Fibroblast of pulmonary artery (primary cell): ENCODE results near the gene PIEZO1.

Source experiments
- DNase-seq: peaks from one replicate; pipeline ENCODE4 v3.0.0-alpha.2; 2010; ENCODE audit warnings: low read depth
- H3K4me3 ChIP-seq: replicated peaks from 2 replicates; pipeline ENCODE4 v1.5.1; 2011; ENCODE audit warnings: low read depth, mild to moderate bottlenecking, control low read depth, low read length, moderate library complexity
- TF ChIP-seq, protein P1 (sequence below): IDR thresholded peaks from 2 replicates; pipeline ENCODE4 v1.5.1; 2011; ENCODE audit warnings: mild to moderate bottlenecking, control low read depth, low read length, inconsistent platforms; ENCODE audit errors: missing control alignments

PIEZO1 gene

DNA sequence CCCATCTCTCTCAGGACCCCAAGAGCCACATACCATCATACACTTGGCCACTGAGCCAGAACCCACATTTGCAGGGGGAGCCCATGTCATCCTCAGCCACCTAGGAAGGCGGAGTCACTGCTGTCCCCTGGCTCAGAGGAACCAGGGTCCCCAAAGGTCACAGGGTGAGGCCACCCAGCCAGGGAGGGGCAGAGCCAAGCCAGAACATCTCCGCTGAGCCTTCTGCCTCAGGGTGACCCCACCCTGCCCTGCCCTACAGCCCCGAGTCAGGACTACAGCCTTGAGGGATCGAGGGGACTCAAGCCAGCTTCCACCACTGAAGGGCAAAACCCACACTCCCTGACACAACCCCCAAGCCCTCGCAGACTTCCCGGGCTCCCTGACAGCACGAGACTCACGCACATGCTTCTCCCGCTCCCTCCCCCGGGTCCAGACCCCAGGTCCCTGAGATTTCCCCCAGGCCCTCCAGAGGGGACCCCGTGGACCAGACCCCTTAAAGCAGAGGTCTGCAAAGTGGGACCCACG is 17.4 kb downstream of the PIEZO1 start:
- no peak for DNase-seq
- no peak overlapping the region for H3K4me3 ChIP-seq
- TF ChIP-seq, protein P1, sequence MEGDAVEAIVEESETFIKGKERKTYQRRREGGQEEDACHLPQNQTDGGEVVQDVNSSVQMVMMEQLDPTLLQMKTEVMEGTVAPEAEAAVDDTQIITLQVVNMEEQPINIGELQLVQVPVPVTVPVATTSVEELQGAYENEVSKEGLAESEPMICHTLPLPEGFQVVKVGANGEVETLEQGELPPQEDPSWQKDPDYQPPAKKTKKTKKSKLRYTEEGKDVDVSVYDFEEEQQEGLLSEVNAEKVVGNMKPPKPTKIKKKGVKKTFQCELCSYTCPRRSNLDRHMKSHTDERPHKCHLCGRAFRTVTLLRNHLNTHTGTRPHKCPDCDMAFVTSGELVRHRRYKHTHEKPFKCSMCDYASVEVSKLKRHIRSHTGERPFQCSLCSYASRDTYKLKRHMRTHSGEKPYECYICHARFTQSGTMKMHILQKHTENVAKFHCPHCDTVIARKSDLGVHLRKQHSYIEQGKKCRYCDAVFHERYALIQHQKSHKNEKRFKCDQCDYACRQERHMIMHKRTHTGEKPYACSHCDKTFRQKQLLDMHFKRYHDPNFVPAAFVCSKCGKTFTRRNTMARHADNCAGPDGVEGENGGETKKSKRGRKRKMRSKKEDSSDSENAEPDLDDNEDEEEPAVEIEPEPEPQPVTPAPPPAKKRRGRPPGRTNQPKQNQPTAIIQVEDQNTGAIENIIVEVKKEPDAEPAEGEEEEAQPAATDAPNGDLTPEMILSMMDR, result no peak

DNA sequence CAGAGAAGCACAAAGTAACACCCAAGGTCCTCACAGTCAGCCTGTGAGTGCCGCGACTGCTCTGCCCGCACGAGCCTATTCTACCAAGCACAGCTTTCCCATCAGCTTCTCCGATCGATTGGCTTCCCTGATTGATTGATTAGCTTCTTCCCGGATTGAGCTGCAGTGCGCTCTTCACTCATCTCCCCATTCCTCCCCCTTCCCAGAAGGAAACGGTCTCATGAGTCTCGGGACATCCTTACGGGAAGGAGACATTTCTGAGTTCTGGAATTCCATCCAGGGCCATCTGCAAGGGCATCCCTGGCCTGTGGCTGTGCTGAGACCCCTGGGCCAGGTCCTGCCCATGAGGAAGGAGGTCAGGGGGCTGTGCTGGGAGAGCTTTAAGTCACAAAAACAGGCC is 18.0 kb downstream of the PIEZO1 start:
- TF ChIP-seq, protein P1, result no peak
- no peak overlapping the region for H3K4me3 ChIP-seq
- DNase-seq, result no peak

DNA sequence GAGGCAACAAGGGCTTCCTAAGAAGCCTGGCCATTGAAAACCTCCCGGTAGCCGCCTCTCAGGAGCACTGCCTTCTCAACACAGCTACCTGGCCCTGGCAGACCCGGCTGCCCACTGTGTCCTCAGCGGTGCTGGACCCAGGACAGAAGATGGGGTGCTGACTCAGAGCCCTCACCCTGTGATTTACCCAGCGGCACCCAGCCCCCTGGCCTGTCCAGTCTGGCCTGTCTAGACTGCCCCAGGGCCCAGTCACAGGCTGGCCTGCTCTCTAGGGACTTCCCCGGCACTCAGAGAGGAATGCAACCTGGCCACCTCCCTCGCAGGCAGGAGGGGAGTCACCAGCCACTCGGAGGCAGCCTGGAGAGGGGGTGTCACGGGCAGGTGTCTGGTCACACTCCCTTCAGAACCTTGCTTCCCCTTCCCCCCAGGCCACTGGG is 20.1 kb downstream of the PIEZO1 start:
- no peak overlapping the region for H3K4me3 ChIP-seq
- TF ChIP-seq, protein P1, result no peak
- DNase-seq, result no peak

DNA sequence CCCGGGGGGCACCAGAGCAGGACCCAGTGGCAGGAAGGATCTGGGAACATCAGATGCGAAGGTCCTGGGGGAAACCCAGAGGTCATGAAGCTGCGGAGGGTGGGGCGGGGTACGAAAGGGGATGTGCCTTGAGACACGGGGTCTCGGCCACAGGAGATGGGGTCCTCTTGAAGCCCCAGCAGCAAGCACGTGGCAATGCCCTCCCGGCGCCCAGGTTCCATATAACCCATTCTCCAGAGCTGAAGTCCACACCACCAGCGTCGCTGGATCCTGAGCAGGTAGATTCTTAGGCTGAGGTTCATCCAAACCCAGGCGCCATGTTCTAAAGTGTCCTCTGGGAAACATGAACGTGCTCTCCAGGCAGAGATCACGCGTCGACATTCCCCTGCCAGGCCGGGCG is 20.9 kb downstream of the PIEZO1 start:
- H3K4me3 ChIP-seq, result no peak overlapping the region
- TF ChIP-seq, protein P1, result no peak
- no peak for DNase-seq

DNA sequence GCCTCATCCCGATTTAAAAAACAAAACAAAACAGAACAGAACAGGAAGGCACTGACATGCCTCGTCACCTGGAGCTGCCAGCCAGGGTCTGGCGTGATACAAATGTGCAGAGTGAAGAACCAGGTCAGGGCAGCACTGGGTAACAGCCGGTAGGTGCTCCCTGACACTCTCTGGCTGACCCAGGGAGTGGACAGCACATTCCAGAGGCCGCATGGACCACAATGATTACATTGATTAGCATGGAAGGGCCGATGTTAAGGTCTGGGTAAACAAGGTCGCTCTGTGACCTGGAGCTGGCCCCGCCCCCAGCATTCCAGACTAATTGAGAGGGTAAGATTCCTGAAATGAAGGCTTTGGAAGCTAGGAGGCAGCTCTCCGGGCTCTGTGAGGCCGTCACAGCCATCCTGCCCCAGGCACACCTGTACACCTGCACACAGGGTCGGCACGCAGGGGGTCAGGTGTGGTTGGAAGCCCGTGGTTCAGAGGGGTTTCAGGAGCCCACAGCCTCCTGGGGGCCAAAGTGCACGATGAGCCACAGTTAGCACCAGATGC is 21.4 kb downstream of the PIEZO1 start:
- TF ChIP-seq, protein P1, result no peak
- DNase-seq, result no peak
- no peak overlapping the region for H3K4me3 ChIP-seq

DNA sequence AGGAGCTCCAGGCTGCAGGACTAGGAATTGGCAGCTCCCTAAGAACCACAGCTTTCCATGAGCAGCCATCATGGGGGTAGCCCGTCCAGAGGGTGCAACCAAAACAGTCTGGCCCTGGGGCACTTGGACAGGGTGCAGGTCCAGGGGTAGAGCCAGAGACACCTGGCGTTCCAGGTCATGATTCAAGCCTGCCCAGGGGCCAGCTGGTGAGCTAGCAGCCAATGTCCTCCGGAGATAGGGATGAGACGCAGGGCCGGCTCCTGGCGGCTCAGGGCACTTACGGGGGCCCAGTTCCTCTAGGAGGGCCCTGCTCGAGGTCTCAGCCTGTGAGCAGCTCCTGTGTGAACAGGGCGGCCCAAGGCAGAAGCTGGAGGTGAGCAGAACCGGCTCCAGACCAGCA is 22.1 kb downstream of the PIEZO1 start:
- no peak for DNase-seq
- H3K4me3 ChIP-seq, result no peak overlapping the region
- TF ChIP-seq, protein P1, result no peak

DNA sequence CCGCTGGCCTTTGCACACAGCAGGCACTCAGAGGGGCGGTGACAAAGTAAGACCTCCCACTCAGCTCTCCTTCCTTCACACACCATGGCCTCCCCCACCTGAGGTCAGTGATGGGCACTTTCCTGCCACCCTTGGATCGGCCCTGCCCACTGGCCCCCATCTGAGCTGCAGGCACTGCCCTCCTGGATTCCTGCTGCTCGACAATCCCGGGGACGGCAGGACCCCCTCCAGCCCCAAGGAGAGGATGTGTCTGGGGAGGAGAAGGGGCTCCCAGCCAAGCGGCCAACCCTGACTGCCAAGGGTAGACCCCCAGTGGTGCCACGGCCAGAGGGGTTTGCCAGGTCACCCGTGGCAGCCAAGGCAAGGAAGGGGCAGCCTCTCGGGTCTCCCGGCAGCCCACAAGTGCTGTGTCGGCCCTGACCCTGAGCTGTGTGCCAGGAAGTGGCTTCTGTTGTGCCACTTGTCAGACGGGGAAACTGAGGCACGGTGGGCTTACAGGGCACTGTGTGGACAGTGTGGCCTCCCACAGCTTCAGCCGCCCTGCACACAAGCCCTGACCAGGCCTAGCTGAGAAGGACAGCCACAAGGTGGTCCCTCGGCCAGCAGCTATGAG is 22.7 kb downstream of the PIEZO1 start:
- no peak overlapping the region for H3K4me3 ChIP-seq
- TF ChIP-seq, protein P1, result no peak
- no peak for DNase-seq
